ENCODE measurements around the gene DNAJC15.
"Not testable (repeated sequence)": the region's sequence is repeated elsewhere in the genome, so short reads cannot be mapped to it uniquely, and the experiment has no call there.

The DNAJC15 gene

GRCh38 chr13:43054803-43055802, 31.7 kb downstream of the DNAJC15 start:
- Histone ChIP-seq H3K9me3 (ENCODE audit: control insufficient read depth, low read length) (peaks cover 4% of the 10 kb centered on the region), H3K4me3 (ENCODE audit: low read length) (peak overlapping the region; percentile 88), H3K9ac (ENCODE audit: low read length) (peak overlapping the region; percentile 92), H3K27me3 (replicated peaks; ENCODE audit: control insufficient read depth, insufficient read depth, low read length) (no peaks in the 10 kb centered on the region), H3K4me1 (ENCODE audit: control insufficient read depth, insufficient read depth, low read length) (peaks cover 35% of the 10 kb centered on the region), H3K36me3 (ENCODE audit: control insufficient read depth, insufficient read depth, low read length, severe bottlenecking) (no peaks in the 10 kb centered on the region)
- peak; percentile 53 for DNase-seq (ENCODE audit: low read depth)

DNA sequence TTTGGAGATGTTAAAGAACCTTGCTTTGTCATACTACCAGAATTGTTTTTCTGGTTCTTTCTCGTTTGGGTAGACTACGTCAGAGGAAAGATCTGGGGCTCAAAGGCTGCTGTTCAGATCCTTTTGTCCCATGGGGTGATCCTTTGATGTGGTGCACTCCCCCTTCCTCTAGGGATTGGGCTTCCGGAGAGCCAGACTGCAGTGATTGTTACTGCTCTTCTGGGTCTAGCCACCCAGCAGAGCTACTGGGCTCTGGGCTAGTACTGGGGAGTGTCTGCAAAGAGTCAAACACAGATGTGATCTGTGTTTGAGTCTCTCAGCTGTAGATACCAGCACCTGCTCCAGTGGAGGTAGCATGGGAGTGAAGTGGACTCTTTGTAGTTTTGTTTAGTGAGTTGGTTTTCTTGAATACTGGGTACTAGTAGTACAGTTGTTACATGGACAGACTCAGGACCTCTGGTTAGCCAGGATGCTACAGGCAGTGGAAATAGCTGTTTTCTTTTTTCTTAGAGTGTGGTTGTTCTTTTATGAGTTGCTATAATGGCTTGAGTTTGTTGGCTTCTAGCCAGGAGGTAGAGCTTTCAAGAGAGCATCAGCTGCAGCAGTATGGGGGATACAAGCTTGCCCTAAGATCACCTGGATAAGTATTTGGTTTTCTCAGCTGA, 34.4 kb downstream of the DNAJC15 start:
- H3K27me3 ChIP-seq (replicated peaks; ENCODE audit: control insufficient read depth, insufficient read depth, low read length) = no peaks in the 10 kb centered on the region
- DNase-seq (ENCODE audit: low read depth) = no peak
- no peak overlapping the region for H3K9ac ChIP-seq (ENCODE audit: low read length)
- H3K4me3 ChIP-seq (ENCODE audit: low read length) = no peak overlapping the region
- peaks cover 3% of the 10 kb centered on the region for H3K36me3 ChIP-seq (ENCODE audit: control insufficient read depth, insufficient read depth, low read length, severe bottlenecking)
- H3K9me3 ChIP-seq (ENCODE audit: control insufficient read depth, low read length) = peaks cover 4% of the 10 kb centered on the region
- H3K4me1 ChIP-seq (ENCODE audit: control insufficient read depth, insufficient read depth, low read length) = peaks cover 35% of the 10 kb centered on the region

- H3K4me3 ChIP-seq (ENCODE audit: low read length) = no peak overlapping the region
- no peaks in the 10 kb centered on the region for H3K27me3 ChIP-seq (replicated peaks; ENCODE audit: control insufficient read depth, insufficient read depth, low read length)
- peak; percentile 73 for DNase-seq (ENCODE audit: low read depth)
- H3K9ac ChIP-seq (ENCODE audit: low read length) = no peak overlapping the region
- H3K9me3 ChIP-seq (ENCODE audit: control insufficient read depth, low read length) = peaks cover 1% of the 10 kb centered on the region
- peaks cover 3% of the 10 kb centered on the region for H3K36me3 ChIP-seq (ENCODE audit: control insufficient read depth, insufficient read depth, low read length, severe bottlenecking)
- peaks cover 35% of the 10 kb centered on the region for H3K4me1 ChIP-seq (ENCODE audit: control insufficient read depth, insufficient read depth, low read length)
Observed at GRCh38 chr13:43058318-43058674, 34.9 kb downstream of the DNAJC15 start.

DNA sequence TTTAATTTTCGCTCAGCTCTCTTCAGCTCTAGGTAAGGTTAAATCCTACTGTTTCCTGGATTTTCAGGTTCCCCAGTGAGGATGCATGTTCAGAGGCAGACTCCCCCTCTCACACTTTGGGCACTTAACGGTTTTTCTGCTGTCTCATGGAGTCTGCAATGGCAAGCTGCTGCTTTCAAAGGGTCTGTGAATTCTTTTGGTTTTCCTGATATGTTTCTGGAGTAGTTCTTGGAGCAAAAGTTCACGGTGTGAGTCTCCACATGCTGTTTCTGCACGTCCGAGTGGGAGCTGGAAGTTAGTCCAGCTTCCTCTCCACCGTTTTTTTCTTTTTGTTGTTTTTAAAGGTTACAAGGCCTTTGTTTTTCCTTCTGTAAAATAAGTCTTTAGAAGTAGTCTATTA, 35.4 kb downstream of the DNAJC15 start:
- Histone ChIP-seq H3K36me3 (ENCODE audit: control insufficient read depth, insufficient read depth, low read length, severe bottlenecking) (peaks cover 3% of the 10 kb centered on the region), H3K4me1 (ENCODE audit: control insufficient read depth, insufficient read depth, low read length) (peaks cover 31% of the 10 kb centered on the region), H3K9ac (ENCODE audit: low read length) (no peak overlapping the region), H3K4me3 (ENCODE audit: low read length) (no peak overlapping the region), H3K27me3 (replicated peaks; ENCODE audit: control insufficient read depth, insufficient read depth, low read length) (no peaks in the 10 kb centered on the region), H3K9me3 (ENCODE audit: control insufficient read depth, low read length) (no peaks in the 10 kb centered on the region)
- no peak for DNase-seq (ENCODE audit: low read depth)

GRCh38 chr13:43059779-43060178, 36.4 kb downstream of the DNAJC15 start:
- H3K27me3 ChIP-seq (replicated peaks; ENCODE audit: control insufficient read depth, insufficient read depth, low read length); H3K9me3 ChIP-seq (ENCODE audit: control insufficient read depth, low read length); H3K4me3 ChIP-seq (ENCODE audit: low read length); DNase-seq (ENCODE audit: low read depth); H3K9ac ChIP-seq (ENCODE audit: low read length); H3K36me3 ChIP-seq (ENCODE audit: control insufficient read depth, insufficient read depth, low read length, severe bottlenecking): not testable (repeated sequence)
- H3K4me1 ChIP-seq (ENCODE audit: control insufficient read depth, insufficient read depth, low read length) = peaks cover 22% of the 10 kb centered on the region

GRCh38 chr13:43060806-43061205, 37.4 kb downstream of the DNAJC15 start:
- not testable (repeated sequence) for H3K4me3 ChIP-seq (ENCODE audit: low read length); H3K9ac ChIP-seq (ENCODE audit: low read length); DNase-seq (ENCODE audit: low read depth); H3K36me3 ChIP-seq (ENCODE audit: control insufficient read depth, insufficient read depth, low read length, severe bottlenecking); H3K9me3 ChIP-seq (ENCODE audit: control insufficient read depth, low read length); H3K27me3 ChIP-seq (replicated peaks; ENCODE audit: control insufficient read depth, insufficient read depth, low read length)
- H3K4me1 ChIP-seq (ENCODE audit: control insufficient read depth, insufficient read depth, low read length) = peaks cover 21% of the 10 kb centered on the region

GRCh38 chr13:43061496-43062280, 38.3 kb downstream of the DNAJC15 start:
- peaks cover 14% of the 10 kb centered on the region for H3K4me1 ChIP-seq (ENCODE audit: control insufficient read depth, insufficient read depth, low read length)
- peaks cover 14% of the 10 kb centered on the region for H3K36me3 ChIP-seq (ENCODE audit: control insufficient read depth, insufficient read depth, low read length, severe bottlenecking)
- no peak overlapping the region for H3K9ac ChIP-seq (ENCODE audit: low read length)
- H3K27me3 ChIP-seq (replicated peaks; ENCODE audit: control insufficient read depth, insufficient read depth, low read length) = no peaks in the 10 kb centered on the region
- no peak overlapping the region for H3K4me3 ChIP-seq (ENCODE audit: low read length)
- H3K9me3 ChIP-seq (ENCODE audit: control insufficient read depth, low read length) = no peaks in the 10 kb centered on the region
- no peak for DNase-seq (ENCODE audit: low read depth)

GRCh38 chr13:43071824-43072223, 48.4 kb downstream of the DNAJC15 start:
- no peak for DNase-seq (ENCODE audit: low read depth)
- H3K27me3 ChIP-seq (replicated peaks; ENCODE audit: control insufficient read depth, insufficient read depth, low read length) = no peaks in the 10 kb centered on the region
- no peak overlapping the region for H3K4me3 ChIP-seq (ENCODE audit: low read length)
- peaks cover 5% of the 10 kb centered on the region for H3K4me1 ChIP-seq (ENCODE audit: control insufficient read depth, insufficient read depth, low read length)
- H3K9me3 ChIP-seq (ENCODE audit: control insufficient read depth, low read length) = no peaks in the 10 kb centered on the region
- H3K36me3 ChIP-seq (ENCODE audit: control insufficient read depth, insufficient read depth, low read length, severe bottlenecking) = peaks cover 33% of the 10 kb centered on the region
- H3K9ac ChIP-seq (ENCODE audit: low read length) = no peak overlapping the region

- Histone ChIP-seq H3K4me1 (ENCODE audit: control insufficient read depth, insufficient read depth, low read length) (peaks cover 5% of the 10 kb centered on the region), H3K4me3 (ENCODE audit: low read length) (no peak overlapping the region), H3K9me3 (ENCODE audit: control insufficient read depth, low read length) (no peaks in the 10 kb centered on the region), H3K36me3 (ENCODE audit: control insufficient read depth, insufficient read depth, low read length, severe bottlenecking) (peaks cover 33% of the 10 kb centered on the region), H3K27me3 (replicated peaks; ENCODE audit: control insufficient read depth, insufficient read depth, low read length) (no peaks in the 10 kb centered on the region), H3K9ac (ENCODE audit: low read length) (no peak overlapping the region)
- DNase-seq (ENCODE audit: low read depth) = peak; percentile 15
Observed at GRCh38 chr13:43072394-43072793, 49.0 kb downstream of the DNAJC15 start.

GRCh38 chr13:43074824-43075510, 51.6 kb downstream of the DNAJC15 start:
- Histone ChIP-seq H3K4me3 (ENCODE audit: low read length) (no peak overlapping the region), H3K9ac (ENCODE audit: low read length) (no peak overlapping the region), H3K9me3 (ENCODE audit: control insufficient read depth, low read length) (no peaks in the 10 kb centered on the region), H3K36me3 (ENCODE audit: control insufficient read depth, insufficient read depth, low read length, severe bottlenecking) (peaks cover 11% of the 10 kb centered on the region), H3K4me1 (ENCODE audit: control insufficient read depth, insufficient read depth, low read length) (peaks cover 5% of the 10 kb centered on the region), H3K27me3 (replicated peaks; ENCODE audit: control insufficient read depth, insufficient read depth, low read length) (no peaks in the 10 kb centered on the region)
- DNase-seq (ENCODE audit: low read depth) = no peak
